GOT3 (cell line): Measurements from ENCODE around the gene SLC35E4.
A peak's percentile ranks its signal among the peaks of the same experiment; 100 is the strongest.
"Not testable (repeated sequence)": the region's sequence is repeated elsewhere in the genome, so short reads cannot be mapped to it uniquely, and the experiment has no call there.

Source experiments
- DNase-seq: peaks from one replicate; lab custom pipeline; 2025; ENCODE audit warnings: mixed read lengths; lab: John Stamatoyannopoulos, UW

Gene SLC35E4

DNA sequence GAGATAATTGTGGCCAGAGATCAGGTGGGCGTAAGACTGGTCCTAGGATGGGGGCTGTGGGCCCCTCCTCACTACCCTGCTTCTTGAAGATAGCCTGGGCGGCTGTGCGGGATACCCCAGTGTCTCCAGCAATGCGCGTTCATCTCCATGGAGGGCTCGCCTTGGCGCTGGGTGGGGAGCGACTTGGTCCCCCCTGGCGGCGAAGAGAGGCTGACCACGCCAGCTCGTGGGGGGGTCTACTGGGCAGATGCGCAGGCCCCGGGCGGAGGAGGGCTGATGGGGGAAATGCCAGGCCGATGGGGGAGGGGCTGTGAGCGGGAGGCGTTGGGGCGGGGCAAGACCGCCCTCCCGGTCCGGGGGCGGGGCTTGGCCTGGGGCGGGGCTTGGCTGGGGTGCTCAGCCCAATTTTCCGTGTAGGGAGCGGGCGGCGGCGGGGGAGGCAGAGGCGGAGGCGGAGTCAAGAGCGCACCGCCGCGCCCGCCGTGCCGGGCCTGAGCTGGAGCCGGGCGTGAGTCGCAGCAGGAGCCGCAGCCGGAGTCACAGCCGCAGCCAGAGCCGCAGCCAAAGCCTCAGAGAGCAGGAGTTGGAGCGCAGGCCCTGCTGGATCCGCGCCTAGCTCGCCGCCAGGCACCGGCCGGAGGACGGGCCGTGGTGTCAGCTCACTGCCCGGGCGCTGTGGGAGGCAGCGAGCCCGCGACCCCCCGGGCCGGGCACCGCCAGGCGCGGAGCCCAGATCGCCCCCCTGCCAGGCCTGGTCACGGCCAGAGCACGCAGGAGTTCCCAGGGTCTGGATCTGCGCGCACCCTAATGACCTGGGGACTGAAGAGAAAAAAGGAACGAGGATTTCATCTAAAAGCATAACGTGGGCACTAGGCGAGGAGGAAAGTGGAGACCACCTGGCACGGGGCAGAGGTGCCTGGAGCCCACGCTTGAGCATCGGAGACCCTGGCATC lies at the start of gene SLC35E4:
Gene SLC35E4 (plus strand): TSS at position 509 of the 953 bp plus-strand sequence. CDS start 670 bp downstream, outside the sequence.
- DNase-seq: peak; percentile 85

GRCh38 chr22:30586414-30586813 lies 49.2 kb upstream of the SLC35E4 start:
- no peak for DNase-seq

GRCh38 chr22:30591191-30591587 lies 44.4 kb upstream of the SLC35E4 start:
- no peak for DNase-seq

GRCh38 chr22:30591588-30592359 lies 43.8 kb upstream of the SLC35E4 start, which contains the start of gene PES1:
PES1 (minus strand) TSS chr22:30591910; CDS start chr22:30591833, 77 bp downstream.
- DNase-seq: peak; percentile 90

DNA sequence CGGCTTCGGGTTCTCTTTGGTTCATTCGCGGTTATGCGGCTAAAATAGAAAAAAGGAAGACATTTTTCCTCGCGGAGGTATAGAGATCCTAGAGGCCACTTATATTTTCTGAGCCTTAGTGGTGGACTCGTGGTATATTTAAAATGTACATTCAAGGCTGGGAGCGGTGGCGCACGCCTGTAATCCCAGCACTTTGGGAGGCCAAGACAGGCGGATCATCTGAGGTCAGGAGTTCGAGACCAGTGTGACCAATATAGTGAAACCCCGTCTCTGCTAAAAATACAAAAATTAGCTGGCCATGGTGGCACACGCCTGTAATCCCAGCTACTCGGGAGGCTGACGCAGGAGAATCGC lies 43.2 kb upstream of the SLC35E4 start:
- DNase-seq: not testable (repeated sequence)

DNA sequence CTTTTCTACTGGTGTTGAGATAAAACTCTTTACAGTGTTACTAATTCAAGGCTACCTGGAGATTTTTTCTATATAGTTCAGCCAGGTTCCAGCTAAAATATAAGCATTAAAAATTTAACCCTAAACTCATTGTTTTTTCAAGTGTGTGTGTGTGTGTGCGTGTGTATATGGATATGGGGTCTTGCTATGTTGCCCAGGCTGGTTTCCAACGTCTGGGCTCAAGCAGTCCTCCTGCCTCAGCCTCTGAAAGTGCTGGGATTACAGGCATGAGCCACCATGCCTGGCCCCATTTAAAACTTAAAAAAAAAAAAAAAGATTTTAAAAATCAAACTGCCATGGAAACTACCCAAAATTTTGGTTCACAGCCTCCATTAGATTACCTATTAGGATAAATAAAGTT lies 39.4 kb upstream of the SLC35E4 start:
- no peak for DNase-seq

- no peak for DNase-seq
These were observed 38.7 kb upstream of the SLC35E4 start for GRCh38 chr22:30596886-30597285.

DNA sequence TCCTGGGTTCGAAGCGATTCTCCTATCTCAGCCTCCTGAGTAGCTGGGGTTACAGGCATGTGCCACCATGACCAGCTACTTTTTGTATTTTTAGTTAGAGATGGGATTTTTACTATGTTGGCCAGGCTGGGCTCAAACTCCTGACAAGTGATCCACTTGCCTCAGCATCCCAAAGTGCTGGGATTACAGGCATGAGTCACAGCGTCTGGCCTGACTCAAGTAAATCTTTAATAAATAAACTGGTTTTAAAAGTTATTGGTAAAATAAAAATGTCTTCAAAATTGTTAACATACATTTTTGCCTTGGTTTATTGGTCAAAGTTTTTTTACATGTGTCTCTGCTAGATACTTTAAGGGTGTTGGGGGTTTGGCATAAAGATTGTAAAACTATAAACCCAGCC lies 36.6 kb upstream of the SLC35E4 start:
- DNase-seq: no peak

DNA sequence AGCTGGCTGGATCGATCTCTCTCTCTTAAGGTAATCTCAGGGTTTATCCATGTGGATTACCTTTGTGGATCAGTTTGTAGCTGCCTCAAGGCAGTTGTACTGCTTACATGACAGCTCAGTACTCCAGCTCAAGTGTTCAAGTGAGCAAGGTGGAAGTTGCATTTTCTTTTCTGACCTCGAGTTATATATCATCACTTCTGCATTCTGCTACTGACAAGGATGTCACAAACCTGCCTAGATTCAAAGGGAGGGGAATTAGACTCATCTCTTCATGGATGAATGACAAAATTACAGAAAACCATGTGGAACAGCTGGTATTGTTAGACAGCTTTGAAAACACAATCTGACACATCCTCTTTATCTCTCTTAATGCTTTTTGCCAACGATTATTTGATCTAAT lies 34.7 kb upstream of the SLC35E4 start:
- no peak for DNase-seq

- no peak for DNase-seq
These were observed 34.1 kb upstream of the SLC35E4 start for GRCh38 chr22:30601464-30601863.

DNA sequence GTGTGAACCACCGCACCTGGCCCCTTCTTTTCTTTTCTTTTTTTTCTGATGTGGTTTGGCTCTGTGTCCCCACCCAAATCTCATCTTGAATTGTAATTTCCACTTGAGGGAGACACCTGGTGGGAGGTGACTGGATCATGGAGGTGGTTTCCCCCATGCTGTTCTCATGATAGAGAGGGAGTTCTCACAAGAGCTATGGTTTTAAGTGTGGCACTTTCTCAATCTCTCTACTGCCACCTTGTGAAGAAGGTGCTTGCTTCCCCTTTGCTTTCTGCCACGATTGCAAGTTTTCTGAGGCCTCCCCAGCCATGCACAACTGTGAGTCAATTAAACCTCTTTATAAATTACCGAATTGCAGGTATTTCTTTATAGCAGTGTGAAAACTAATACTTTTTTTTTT lies 33.5 kb upstream of the SLC35E4 start:
- DNase-seq: no peak

- DNase-seq: no peak
These were observed 31.8 kb upstream of the SLC35E4 start for GRCh38 chr22:30603801-30604200.

- no peak for DNase-seq
These were observed 30.9 kb upstream of the SLC35E4 start for GRCh38 chr22:30604723-30605122.

DNA sequence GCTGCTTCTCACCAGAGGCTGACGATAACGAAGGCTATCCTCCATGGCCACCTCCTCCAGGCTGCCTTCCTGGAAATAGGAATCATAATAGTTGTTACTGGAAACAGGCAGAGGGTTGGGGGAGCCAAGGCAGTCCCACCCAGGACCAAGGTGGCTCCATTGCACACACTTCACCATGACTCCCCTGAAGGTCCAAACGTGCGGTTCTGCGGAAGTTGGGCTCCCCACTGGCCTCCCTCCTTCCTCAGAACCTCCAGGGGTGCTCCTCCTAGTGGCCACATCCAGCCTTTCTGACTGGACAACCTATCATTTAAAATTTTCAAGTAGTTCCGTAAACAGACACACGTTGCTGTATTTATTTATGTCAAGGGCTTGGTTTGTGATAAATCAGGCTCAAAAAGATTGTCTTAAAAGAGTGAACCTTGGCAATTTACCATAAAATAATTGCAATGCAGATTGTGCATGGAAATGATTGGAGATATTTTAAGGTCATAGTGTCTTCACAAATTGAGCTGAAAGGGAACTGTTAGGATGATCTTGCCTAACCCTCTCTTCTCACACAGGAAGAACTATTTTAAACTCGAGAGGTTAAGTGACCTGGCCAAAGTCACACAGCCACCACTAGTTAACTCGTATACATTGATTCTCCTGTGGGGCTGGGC lies 30.0 kb upstream of the SLC35E4 start:
- no peak for DNase-seq

- DNase-seq: no peak
These were observed 28.9 kb upstream of the SLC35E4 start, which contains the start of gene TCN2 for GRCh38 chr22:30606455-30607299. TCN2 (plus strand) TSS chr22:30607174; CDS start chr22:30607332, 158 bp downstream.

DNA sequence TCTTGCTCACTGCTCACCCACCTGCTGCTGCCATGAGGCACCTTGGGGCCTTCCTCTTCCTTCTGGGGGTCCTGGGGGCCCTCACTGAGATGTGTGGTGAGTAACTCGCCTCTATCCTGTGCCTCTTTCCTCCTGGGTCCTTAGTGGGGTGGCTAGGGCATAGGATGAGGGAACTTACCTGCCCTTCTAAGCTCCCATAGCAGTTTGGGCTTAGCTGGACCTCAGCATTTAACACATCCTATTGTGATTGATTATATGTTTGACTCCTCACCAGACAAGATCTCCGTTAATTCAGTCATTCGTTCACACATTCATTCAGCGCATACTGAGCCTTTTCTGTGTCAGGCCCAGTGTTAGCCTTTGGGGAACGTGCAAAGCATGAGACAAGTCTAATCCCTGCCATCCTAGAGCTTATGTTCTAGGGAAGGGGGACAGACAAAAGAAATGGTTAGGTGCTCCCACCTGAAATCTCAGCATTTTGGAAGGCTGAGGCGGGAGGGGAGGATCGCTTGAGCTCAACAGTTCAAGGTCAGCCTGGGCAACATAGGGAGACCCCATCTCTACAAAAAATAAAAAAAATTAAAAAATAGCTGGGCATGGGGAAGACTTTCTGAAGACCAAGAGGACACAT lies 28.2 kb upstream of the SLC35E4 start:
- DNase-seq: no peak

DNA sequence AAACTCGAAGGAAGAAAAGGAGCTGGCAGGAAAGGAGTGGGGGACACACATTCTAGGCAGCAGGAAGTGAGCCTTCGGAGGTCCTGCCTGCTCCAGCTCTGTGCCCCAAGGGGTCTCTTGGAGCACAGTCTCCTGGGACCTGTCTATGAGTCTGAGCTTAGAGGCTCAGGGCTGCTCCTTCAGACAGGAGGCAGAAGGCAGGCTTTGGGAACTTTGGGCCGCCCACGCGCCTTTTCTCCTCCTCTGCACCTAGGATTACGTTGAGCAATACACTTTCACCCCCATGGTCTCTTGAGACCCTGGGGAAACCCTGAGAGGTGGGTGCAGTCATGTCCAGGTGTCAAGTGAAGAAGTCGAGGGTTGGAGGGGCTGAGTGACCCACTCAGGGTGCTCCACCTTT lies 27.6 kb upstream of the SLC35E4 start:
- no peak for DNase-seq

DNA sequence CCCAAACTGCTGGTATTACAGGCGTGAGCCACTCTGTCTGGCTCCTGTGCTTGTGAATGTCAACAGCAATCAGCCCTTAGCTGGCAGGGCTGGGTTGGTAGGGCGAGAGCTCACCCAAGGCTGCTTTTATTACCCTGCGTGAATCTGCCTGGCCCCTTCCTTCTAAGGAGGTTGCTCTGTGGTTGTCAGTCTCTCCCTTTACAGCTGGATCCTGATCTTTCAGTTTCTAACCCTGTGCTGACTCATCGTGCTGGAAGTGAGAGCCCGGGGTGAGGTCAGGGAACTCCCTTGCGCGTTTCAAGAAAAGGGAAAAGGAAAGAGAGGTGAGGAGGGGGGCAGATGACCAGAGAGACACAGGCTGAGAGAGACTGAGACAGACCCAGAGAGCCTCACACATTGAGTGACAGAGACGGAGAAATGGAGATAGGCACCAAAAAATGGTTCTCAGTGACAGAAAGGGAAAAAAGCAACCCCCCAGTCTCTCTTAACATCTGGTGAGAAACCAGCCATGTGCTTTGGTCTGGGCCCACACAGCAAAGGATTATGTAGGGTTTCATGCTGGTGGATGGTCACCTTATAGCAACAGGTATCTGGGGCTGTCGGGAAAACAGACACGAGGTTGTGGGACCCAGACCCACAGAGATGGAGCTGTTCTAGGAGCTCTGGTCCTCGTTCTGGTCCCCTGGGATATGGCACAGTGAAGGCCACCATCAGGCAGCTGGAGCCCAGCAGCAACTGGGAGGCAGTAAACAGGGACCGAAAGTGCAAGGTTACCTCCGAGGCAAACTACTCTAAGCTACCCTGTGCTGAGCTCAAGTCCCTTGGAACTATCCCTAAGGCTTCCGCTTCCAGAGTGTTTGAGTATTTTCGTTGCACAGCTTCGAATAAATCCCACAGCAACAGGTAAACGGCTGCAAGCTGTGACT lies 26.1 kb upstream of the SLC35E4 start:
- DNase-seq: no peak

GRCh38 chr22:30610299-30610698 lies 25.3 kb upstream of the SLC35E4 start:
- no peak for DNase-seq

- no peak for DNase-seq
These were observed 24.4 kb upstream of the SLC35E4 start for GRCh38 chr22:30611197-30611596.
